SJCRH30 (cell line): ENCODE results near the gene CACNB3. TPM values are rescaled to one million over a fixed set of nuclear protein-coding genes. Genes with fewer than 3 reads are reported as not detected.

ENCODE experiments used
- DNase-seq, 2 experiments: peaks; one replicate each; pipeline ENCODE4 v3.0.0-alpha.2; 2015 to 2020
- H3K27ac ChIP-seq: fragments of 250-450 bp; sonication (Bioruptor Pico); 2 replicates; pipeline ENCODE4 v1.5.1; 2020; ENCODE audit warnings: mild to moderate bottlenecking, moderate library complexity
- H3K27me3 ChIP-seq: fragments of 250-450 bp; sonication (Bioruptor Pico); 2 replicates; pipeline ENCODE4 v1.5.1; 2020; ENCODE audit warnings: mild to moderate bottlenecking, moderate library complexity
- H3K36me3 ChIP-seq: fragments of 250-450 bp; sonication (Bioruptor Pico); 2 replicates; pipeline ENCODE4 v1.5.1; 2020; ENCODE audit warnings: mild to moderate bottlenecking, moderate library complexity
- H3K4me1 ChIP-seq: fragments of 250-450 bp; sonication (Bioruptor Pico); 2 replicates; pipeline ENCODE4 v1.5.1; 2020; ENCODE audit warnings: mild to moderate bottlenecking, moderate library complexity
- H3K4me3 ChIP-seq: fragments of 250-450 bp; sonication (Bioruptor Pico); 2 replicates; pipeline ENCODE4 v1.5.1; 2020; ENCODE audit warnings: mild to moderate bottlenecking, moderate library complexity
- H3K9me3 ChIP-seq: fragments of 250-450 bp; sonication (Bioruptor Pico); replicated peaks from 2 replicates; pipeline ENCODE4 v1.5.1; 2020; ENCODE audit warnings: mild to moderate bottlenecking, moderate library complexity
- total RNA-seq: library from RNA; depleted of rRNA; stranded (reverse); fragments of >200 nt; shearing (Covaris generic); gene quantifications from 2 replicates; pipeline ENCODE4 v1.2.3, GENCODE V29; 2014

Gene CACNB3
- total RNA-seq, 1 experiment from 2014 or later, result 11.9 TPM

- Histone ChIP-seq H3K36me3 (no peaks in the 10 kb centered on the region), H3K27ac (no peak overlapping the region), H3K4me1 (no peaks in the 10 kb centered on the region), H3K27me3 (no peaks in the 10 kb centered on the region), H3K9me3 (no peaks in the 10 kb centered on the region), H3K4me3 (no peak overlapping the region)
- DNase-seq, result no peak
These were observed 14.6 kb upstream of the CACNB3 start for GRCh38 chr12:48803675-48804074.

- H3K27ac ChIP-seq, result no peak overlapping the region
- no peak overlapping the region for H3K4me3 ChIP-seq
- no peaks in the 10 kb centered on the region for H3K9me3 ChIP-seq
- no peaks in the 10 kb centered on the region for H3K27me3 ChIP-seq
- no peaks in the 10 kb centered on the region for H3K36me3 ChIP-seq
- DNase-seq, result no peak
- H3K4me1 ChIP-seq, result no peaks in the 10 kb centered on the region
These were observed 10.3 kb upstream of the CACNB3 start for GRCh38 chr12:48807981-48808380.

- no peak for DNase-seq
- Histone ChIP-seq H3K36me3 (no peaks in the 10 kb centered on the region), H3K9me3 (no peaks in the 10 kb centered on the region), H3K4me3 (no peak overlapping the region), H3K4me1 (no peaks in the 10 kb centered on the region), H3K27me3 (no peaks in the 10 kb centered on the region), H3K27ac (no peak overlapping the region)
These were observed 7.3 kb upstream of the CACNB3 start for GRCh38 chr12:48810903-48811431.

GRCh38 chr12:48811437-48812090, 6.7 kb upstream of the CACNB3 start:
- Histone ChIP-seq H3K4me3 (no peak overlapping the region), H3K9me3 (no peaks in the 10 kb centered on the region), H3K27me3 (no peaks in the 10 kb centered on the region), H3K36me3 (no peaks in the 10 kb centered on the region), H3K27ac (no peak overlapping the region), H3K4me1 (0 out of 2 replicates have a peak, but pooled peaks cover 4% of the 10 kb centered on the region)
- DNase-seq, result no peak

GRCh38 chr12:48812389-48812788, 5.9 kb upstream of the CACNB3 start:
- Histone ChIP-seq H3K36me3 (no peaks in the 10 kb centered on the region), H3K27ac (no peak overlapping the region), H3K4me3 (no peak overlapping the region), H3K27me3 (no peaks in the 10 kb centered on the region), H3K4me1 (0 out of 2 replicates have a peak, but pooled peaks cover 4% of the 10 kb centered on the region), H3K9me3 (no peaks in the 10 kb centered on the region)
- DNase-seq, result no peak

GRCh38 chr12:48813465-48814261, 4.6 kb upstream of the CACNB3 start:
- peak overlapping the region; percentile 67 for H3K4me3 ChIP-seq
- no peaks in the 10 kb centered on the region for H3K9me3 ChIP-seq
- peaks cover 4% of the 10 kb centered on the region; the same call in 1 of the 2 replicates for H3K4me1 ChIP-seq
- peak in 1 of 2 experiments; percentile 42 for DNase-seq
- no peaks in the 10 kb centered on the region for H3K36me3 ChIP-seq
- H3K27ac ChIP-seq, result no peak overlapping the region
- H3K27me3 ChIP-seq, result no peaks in the 10 kb centered on the region; the same call in 1 of the 2 replicates

GRCh38 chr12:48814262-48815125, 3.8 kb upstream of the CACNB3 start:
- peak overlapping the region; percentile 27; the same call in 1 of the 2 replicates for H3K27ac ChIP-seq
- peaks cover 4% of the 10 kb centered on the region; the same call in 1 of the 2 replicates for H3K4me1 ChIP-seq
- H3K27me3 ChIP-seq, result no peaks in the 10 kb centered on the region; the same call in 1 of the 2 replicates
- peak overlapping the region; percentile 67 for H3K4me3 ChIP-seq
- H3K9me3 ChIP-seq, result no peaks in the 10 kb centered on the region
- H3K36me3 ChIP-seq, result no peaks in the 10 kb centered on the region
- DNase-seq, result peak; percentile 80 to 85

- H3K36me3 ChIP-seq, result no peaks in the 10 kb centered on the region
- H3K9me3 ChIP-seq, result no peaks in the 10 kb centered on the region
- H3K27me3 ChIP-seq, result no peaks in the 10 kb centered on the region; the same call in 1 of the 2 replicates
- peak overlapping the region; percentile 27; the same call in 1 of the 2 replicates for H3K27ac ChIP-seq
- DNase-seq, result peak; percentile 88 to 90
- peak overlapping the region; percentile 67 for H3K4me3 ChIP-seq
- peaks cover 4% of the 10 kb centered on the region; the same call in 1 of the 2 replicates for H3K4me1 ChIP-seq
These were observed 2.9 kb upstream of the CACNB3 start for GRCh38 chr12:48815126-48816110.

GRCh38 chr12:48816143-48816854, 2.0 kb upstream of the CACNB3 start:
- no peaks in the 10 kb centered on the region for H3K36me3 ChIP-seq
- DNase-seq, result no peak
- no peaks in the 10 kb centered on the region for H3K9me3 ChIP-seq
- no peaks in the 10 kb centered on the region; the same call in 1 of the 2 replicates for H3K27me3 ChIP-seq
- H3K27ac ChIP-seq, result no peak overlapping the region
- peaks cover 4% of the 10 kb centered on the region; the same call in 1 of the 2 replicates for H3K4me1 ChIP-seq
- peak overlapping the region; percentile 67 for H3K4me3 ChIP-seq

GRCh38 chr12:48818831-48819590, 715 bp downstream of the CACNB3 start:
- H3K4me1 ChIP-seq, result peaks cover 4% of the 10 kb centered on the region; the same call in 1 of the 2 replicates
- no peaks in the 10 kb centered on the region for H3K36me3 ChIP-seq
- no peaks in the 10 kb centered on the region; the same call in 1 of the 2 replicates for H3K27me3 ChIP-seq
- no peak overlapping the region for H3K27ac ChIP-seq
- H3K9me3 ChIP-seq, result no peaks in the 10 kb centered on the region
- H3K4me3 ChIP-seq, result peak overlapping the region; percentile 66
- peak; percentile 32 to 43 for DNase-seq

- H3K4me3 ChIP-seq, result no peak overlapping the region
- H3K4me1 ChIP-seq, result peaks cover 4% of the 10 kb centered on the region; the same call in 1 of the 2 replicates
- no peak for DNase-seq
- no peaks in the 10 kb centered on the region; the same call in 1 of the 2 replicates for H3K27me3 ChIP-seq
- H3K9me3 ChIP-seq, result no peaks in the 10 kb centered on the region
- no peaks in the 10 kb centered on the region for H3K36me3 ChIP-seq
- H3K27ac ChIP-seq, result no peak overlapping the region
These were observed 1.9 kb downstream of the CACNB3 start for GRCh38 chr12:48819986-48820725.
